Breast epithelium (tissue), 4 donors: Measurements from ENCODE around the gene CYP26A1. TPM values are rescaled to one million over a fixed set of nuclear protein-coding genes. Genes with fewer than 3 reads are reported as not detected.

Experiments
- DNase-seq, 2 donors: peaks; one replicate each; pipeline ENCODE4 v3.0.0-alpha.2; 2019; ENCODE audit warnings: low spot score in 2 of 2
- H3K27ac ChIP-seq, 2 donors: fragments of 200-600 bp; sonication (generic) in 1 of 2; one replicate each; pipeline ENCODE4 v1.5.1; 2016 to 2019; ENCODE audit warnings: mild to moderate bottlenecking in 1 of 2
- H3K27me3 ChIP-seq, 2 donors: fragments of 200-600 bp; sonication (generic) in 1 of 2; one replicate each; pipeline versions ENCODE4 v1.5.1 to v1.6.0; 2017 to 2019; ENCODE audit warnings: control low read depth in 1 of 2, mild to moderate bottlenecking in 1 of 2
- H3K36me3 ChIP-seq: fragments of 200-600 bp; one replicate; pipeline ENCODE4 v1.5.1; 2019
- H3K4me1 ChIP-seq, 2 donors: fragments of 200-600 bp; sonication (generic); one replicate each; pipeline ENCODE4 v1.5.1; 2016 to 2019; ENCODE audit warnings: control low read depth in 1 of 2
- H3K4me3 ChIP-seq, 3 donors: fragments of 200-600 bp; sonication (generic); 1 replicate in 2 of 3; 2 replicates in 1 of 3; pipeline ENCODE4 v1.5.1; 2016 to 2019; ENCODE audit warnings: mild to moderate bottlenecking in 3 of 3, moderate library complexity in 2 of 3
- H3K9me3 ChIP-seq, 2 donors: fragments of 200-600 bp; sonication (generic) in 1 of 2; one replicate each; pipeline ENCODE4 v1.5.1; 2016 to 2019; ENCODE audit warnings: control low read depth in 1 of 2
- POLR2A ChIP-seq: fragments of 450-650 bp; IDR thresholded peaks from one replicate; pipeline ENCODE4 v1.6.1; 2016; ENCODE audit warnings: antibody characterized with exemption, mild to moderate bottlenecking, moderate library complexity
- POLR2AphosphoS5 ChIP-seq, 3 donors: sonication (generic); formaldehyde crosslinking; IDR thresholded peaks; one replicate each; pipeline ENCODE4 v1.6.1; 2017; ENCODE audit warnings: antibody characterized with exemption in 3 of 3
- intact Hi-C: fragments of 100-400 bp; cut with DNase I; formaldehyde crosslinking; loops from one replicate; pipeline ENCODE4 v1.15.1; 2023; ENCODE audit warnings: low total_unique reads
- total RNA-seq, 3 donors: library from RNA; depleted of rRNA; stranded (reverse); fragments of >200 nt; gene quantifications; one replicate each; pipeline ENCODE4 v1.1.0, GENCODE V29; 2016
- TF ChIP-seq, protein P1 (sequence below), 3 donors: fragments of 450-650 bp; IDR thresholded peaks; one replicate each; pipeline ENCODE4 v1.5.1; 2016 to 2017; ENCODE audit warnings: antibody characterized with exemption in 3 of 3, mild to moderate bottlenecking in 3 of 3, moderate library complexity in 3 of 3

Gene CYP26A1
- total RNA-seq, 3 donors from 2014 or later, result 0.33 to 2.3 TPM; not detected in 1

DNA sequence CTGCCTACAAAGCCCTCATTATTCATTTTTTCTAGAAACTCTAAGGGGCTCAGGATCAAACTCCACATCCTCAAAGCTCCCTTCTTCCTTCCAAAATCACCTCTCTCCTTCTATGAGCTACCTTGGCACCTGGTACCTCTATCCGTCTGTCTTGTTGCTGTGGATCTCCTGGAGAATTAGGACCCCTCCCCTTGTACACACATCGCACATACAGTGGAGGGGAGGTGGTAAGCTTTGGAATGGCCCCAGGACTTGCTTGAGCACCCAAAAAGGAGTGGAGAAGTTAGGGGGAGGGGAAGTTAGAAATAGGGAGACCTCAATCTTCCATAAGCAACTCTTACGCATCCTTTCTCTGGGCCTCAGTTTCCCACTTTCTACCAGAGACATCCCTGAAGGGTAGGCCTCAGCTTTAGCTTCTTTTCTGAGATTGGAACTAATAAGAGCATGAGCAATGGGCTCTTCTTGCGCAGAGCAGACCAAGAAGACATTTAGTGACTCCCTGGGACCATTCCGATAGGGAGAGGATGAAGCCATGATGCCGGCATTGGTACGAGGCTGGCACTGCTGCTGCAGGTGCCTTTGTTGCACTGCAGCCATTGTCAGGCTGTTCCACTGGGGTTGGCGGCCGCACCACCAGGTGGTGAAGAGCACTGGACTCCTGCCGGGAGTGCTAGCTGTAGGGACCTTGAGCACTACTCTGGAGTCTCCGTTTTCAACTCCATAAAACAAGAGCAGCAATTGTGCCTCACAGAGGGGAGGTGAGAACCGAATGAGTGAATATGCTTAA, 8.6 kb upstream of the CYP26A1 start:
- no peak for DNase-seq
- Histone ChIP-seq H3K36me3 (no peaks in the 10 kb centered on the region), H3K27ac (no peak overlapping the region), H3K9me3 (no peaks in the 10 kb centered on the region), H3K4me1 (peaks cover 0 to 5% of the 10 kb centered on the region in 2 donors), H3K4me3 (no peak overlapping the region), H3K27me3 (peaks cover 3 to 95% of the 10 kb centered on the region in 2 donors)
- intact Hi-C loops, result no loop called here
- TF ChIP-seq, protein P1, sequence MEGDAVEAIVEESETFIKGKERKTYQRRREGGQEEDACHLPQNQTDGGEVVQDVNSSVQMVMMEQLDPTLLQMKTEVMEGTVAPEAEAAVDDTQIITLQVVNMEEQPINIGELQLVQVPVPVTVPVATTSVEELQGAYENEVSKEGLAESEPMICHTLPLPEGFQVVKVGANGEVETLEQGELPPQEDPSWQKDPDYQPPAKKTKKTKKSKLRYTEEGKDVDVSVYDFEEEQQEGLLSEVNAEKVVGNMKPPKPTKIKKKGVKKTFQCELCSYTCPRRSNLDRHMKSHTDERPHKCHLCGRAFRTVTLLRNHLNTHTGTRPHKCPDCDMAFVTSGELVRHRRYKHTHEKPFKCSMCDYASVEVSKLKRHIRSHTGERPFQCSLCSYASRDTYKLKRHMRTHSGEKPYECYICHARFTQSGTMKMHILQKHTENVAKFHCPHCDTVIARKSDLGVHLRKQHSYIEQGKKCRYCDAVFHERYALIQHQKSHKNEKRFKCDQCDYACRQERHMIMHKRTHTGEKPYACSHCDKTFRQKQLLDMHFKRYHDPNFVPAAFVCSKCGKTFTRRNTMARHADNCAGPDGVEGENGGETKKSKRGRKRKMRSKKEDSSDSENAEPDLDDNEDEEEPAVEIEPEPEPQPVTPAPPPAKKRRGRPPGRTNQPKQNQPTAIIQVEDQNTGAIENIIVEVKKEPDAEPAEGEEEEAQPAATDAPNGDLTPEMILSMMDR (IDR thresholded peaks at IDR 0.05), result no peak
- no peak for TF ChIP-seq POLR2AphosphoS5 (IDR thresholded peaks at IDR 0.05)
- no peak for TF ChIP-seq POLR2A

DNA sequence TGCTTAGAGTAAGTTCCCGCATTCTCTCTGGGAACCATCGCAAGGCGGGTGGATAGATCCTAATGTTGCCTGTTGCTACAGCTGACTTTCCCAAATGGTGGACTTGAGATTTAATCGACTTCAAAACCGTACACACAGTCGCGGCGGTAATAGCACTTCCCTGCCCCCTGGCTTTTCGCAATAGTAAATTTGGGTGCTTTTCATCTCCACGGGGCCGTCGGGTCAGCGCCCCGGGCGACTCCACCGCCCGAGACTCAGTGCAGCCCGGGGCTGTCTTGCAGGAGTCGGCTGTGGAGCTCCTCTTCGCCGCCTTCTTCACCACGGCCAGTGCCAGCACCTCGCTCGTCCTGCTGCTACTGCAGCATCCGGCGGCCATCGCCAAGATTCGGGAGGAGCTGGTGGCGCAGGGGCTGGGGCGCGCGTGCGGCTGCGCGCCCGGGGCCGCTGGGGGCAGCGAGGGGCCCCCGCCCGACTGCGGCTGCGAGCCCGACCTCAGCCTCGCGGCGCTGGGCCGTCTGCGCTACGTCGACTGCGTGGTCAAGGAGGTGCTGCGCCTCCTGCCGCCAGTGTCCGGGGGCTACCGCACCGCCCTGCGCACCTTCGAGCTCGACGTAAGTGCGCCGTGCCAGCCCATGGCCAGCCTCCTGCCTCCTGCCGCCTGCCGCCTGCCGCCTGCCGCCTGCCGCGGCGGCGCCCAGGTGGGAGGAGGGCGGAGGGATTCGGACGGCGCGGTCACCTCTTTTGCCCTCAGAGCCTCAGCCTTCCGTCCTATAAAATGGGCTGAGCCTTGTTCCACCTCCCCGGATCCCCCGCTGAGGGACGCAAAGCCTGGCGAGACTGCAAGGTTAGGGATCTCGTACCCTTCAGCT, 7.8 kb upstream of the CYP26A1 start:
- intact Hi-C loops, result no loop called here

DNA sequence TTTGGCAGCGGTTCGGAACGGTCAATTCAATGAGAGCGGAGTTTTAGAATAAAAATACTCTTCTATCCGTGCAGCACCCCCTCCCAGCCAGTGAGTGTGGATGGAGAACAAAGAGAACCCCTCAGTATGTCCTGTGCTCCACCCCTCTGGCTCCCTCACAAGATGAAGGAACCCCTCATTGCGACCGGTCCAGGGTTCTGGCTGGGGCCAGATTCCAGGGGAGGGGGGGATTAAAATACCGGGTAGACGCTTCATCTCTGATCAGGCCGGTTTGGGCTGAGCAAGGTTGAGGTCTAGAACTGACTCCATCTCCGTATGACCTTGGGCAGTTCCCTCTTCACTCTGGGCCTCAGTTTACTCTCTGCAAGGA, 7.2 kb upstream of the CYP26A1 start:
- H3K27me3 ChIP-seq, result peaks cover 0 to 88% of the 10 kb centered on the region in 2 donors
- H3K9me3 ChIP-seq, result no peaks in the 10 kb centered on the region
- intact Hi-C loops, result no loop called here
- TF ChIP-seq POLR2A, result no peak
- no peak for TF ChIP-seq POLR2AphosphoS5 (IDR thresholded peaks at IDR 0.05)
- TF ChIP-seq, protein P1 (IDR thresholded peaks at IDR 0.05), result no peak
- no peaks in the 10 kb centered on the region for H3K36me3 ChIP-seq
- no peak overlapping the region for H3K4me3 ChIP-seq
- no peak overlapping the region for H3K27ac ChIP-seq
- H3K4me1 ChIP-seq, result peaks cover 0 to 5% of the 10 kb centered on the region in 2 donors
- no peak for DNase-seq

More for the DNA sequence above, 7.8 kb upstream of the CYP26A1 start:
- TF ChIP-seq, protein P1 (IDR thresholded peaks at IDR 0.05), result no peak
- Histone ChIP-seq H3K27me3 (peaks cover 0 to 94% of the 10 kb centered on the region in 2 donors), H3K4me1 (peaks cover 0 to 5% of the 10 kb centered on the region in 2 donors), H3K36me3 (no peaks in the 10 kb centered on the region), H3K27ac (no peak overlapping the region), H3K9me3 (no peaks in the 10 kb centered on the region), H3K4me3 (peak overlapping the region in 2 of 3 donors; percentile 27 to 52)
- DNase-seq, result no peak

GRCh38 chr10:93067443-93068365, 6.0 kb upstream of the CYP26A1 start:
- no peak for DNase-seq
- H3K9me3 ChIP-seq, result no peaks in the 10 kb centered on the region
- TF ChIP-seq, protein P1 (IDR thresholded peaks at IDR 0.05), result no peak
- no peak for TF ChIP-seq POLR2AphosphoS5 (IDR thresholded peaks at IDR 0.05)
- no peak for TF ChIP-seq POLR2A
- H3K27ac ChIP-seq, result no peak overlapping the region
- H3K4me3 ChIP-seq, result peak overlapping the region in 2 of 3 donors; percentile 13 to 31
- H3K36me3 ChIP-seq, result no peaks in the 10 kb centered on the region
- intact Hi-C loops, result no loop called here
- peaks cover 0 to 2% of the 10 kb centered on the region in 2 donors for H3K4me1 ChIP-seq
- peaks cover 0 to 84% of the 10 kb centered on the region in 2 donors for H3K27me3 ChIP-seq
